Upper lobe of left lung (tissue), 4 donors: ENCODE data around the gene PDE6A.

ENCODE experiments used
- POLR2A ChIP-seq, 4 donors: fragments of 450-650 bp; IDR thresholded peaks; one replicate each; pipeline ENCODE4 v1.5.1; 2016 to 2017; ENCODE audit warnings: antibody characterized with exemption in 4 of 4, mild to moderate bottlenecking in 2 of 4
- POLR2AphosphoS5 ChIP-seq, 2 donors: sonication (generic); formaldehyde crosslinking; IDR thresholded peaks; one replicate each; pipeline ENCODE4 v1.5.1; 2017; ENCODE audit warnings: antibody characterized with exemption in 2 of 2
- TF ChIP-seq, protein P1 (sequence below), 6 experiments: fragments of 450-650 bp in 4 of 6; fragments of 200-600 bp in 2 of 6; sonication (generic) in 2 of 6; IDR thresholded peaks; one replicate each; pipeline ENCODE4 v1.5.1; 2016 to 2019; ENCODE audit warnings: antibody characterized with exemption in 6 of 6

- TF ChIP-seq, protein P1, sequence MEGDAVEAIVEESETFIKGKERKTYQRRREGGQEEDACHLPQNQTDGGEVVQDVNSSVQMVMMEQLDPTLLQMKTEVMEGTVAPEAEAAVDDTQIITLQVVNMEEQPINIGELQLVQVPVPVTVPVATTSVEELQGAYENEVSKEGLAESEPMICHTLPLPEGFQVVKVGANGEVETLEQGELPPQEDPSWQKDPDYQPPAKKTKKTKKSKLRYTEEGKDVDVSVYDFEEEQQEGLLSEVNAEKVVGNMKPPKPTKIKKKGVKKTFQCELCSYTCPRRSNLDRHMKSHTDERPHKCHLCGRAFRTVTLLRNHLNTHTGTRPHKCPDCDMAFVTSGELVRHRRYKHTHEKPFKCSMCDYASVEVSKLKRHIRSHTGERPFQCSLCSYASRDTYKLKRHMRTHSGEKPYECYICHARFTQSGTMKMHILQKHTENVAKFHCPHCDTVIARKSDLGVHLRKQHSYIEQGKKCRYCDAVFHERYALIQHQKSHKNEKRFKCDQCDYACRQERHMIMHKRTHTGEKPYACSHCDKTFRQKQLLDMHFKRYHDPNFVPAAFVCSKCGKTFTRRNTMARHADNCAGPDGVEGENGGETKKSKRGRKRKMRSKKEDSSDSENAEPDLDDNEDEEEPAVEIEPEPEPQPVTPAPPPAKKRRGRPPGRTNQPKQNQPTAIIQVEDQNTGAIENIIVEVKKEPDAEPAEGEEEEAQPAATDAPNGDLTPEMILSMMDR (IDR thresholded peaks at IDR 0.05) = peak in 3 of 6 experiments; percentile 34 to 54 (median 37)
- TF ChIP-seq POLR2AphosphoS5 (IDR thresholded peaks at IDR 0.05) (no peak), POLR2A (IDR thresholded peaks at IDR 0.05) (no peak)
Observed at GRCh38 chr5:149961957-149962409, 17.4 kb upstream of the PDE6A start.
